HG03571 (cell line): ENCODE data around the gene CCDC196.

Experiments used
- ATAC-seq: cut with Tn5 transposase; IDR thresholded peaks from one replicate; pipeline ENCODE4 v1.9.1; 2021; ENCODE audit not compliant: unreplicated experiment

Gene CCDC196

GRCh38 chr14:66485910-66486421 is at the start of gene CCDC196:
Gene CCDC196 (plus strand): TSS chr14:66486371. CDS start chr14:66486503, 132 bp downstream.
- no peak for ATAC-seq

- ATAC-seq = no peak
Observed at GRCh38 chr14:66440801-66441200, 45.4 kb upstream of the CCDC196 start.

- ATAC-seq = no peak
Observed at GRCh38 chr14:66442953-66443571, 43.1 kb upstream of the CCDC196 start.

- no peak for ATAC-seq
Observed at GRCh38 chr14:66443785-66444184, 42.4 kb upstream of the CCDC196 start.

- ATAC-seq = no peak
Observed at GRCh38 chr14:66444271-66444927, 41.8 kb upstream of the CCDC196 start.

- no peak for ATAC-seq
Observed at GRCh38 chr14:66445936-66446335, 40.2 kb upstream of the CCDC196 start.

- no peak for ATAC-seq
Observed at GRCh38 chr14:66453469-66453868, 32.7 kb upstream of the CCDC196 start.

- ATAC-seq = no peak
Observed at GRCh38 chr14:66459603-66460002, 26.6 kb upstream of the CCDC196 start.

GRCh38 chr14:66464261-66464660 is 21.9 kb upstream of the CCDC196 start:
- no peak for ATAC-seq

GRCh38 chr14:66468778-66469367 is 17.3 kb upstream of the CCDC196 start:
- no peak for ATAC-seq

- no peak for ATAC-seq
Observed at GRCh38 chr14:66471584-66471983, 14.6 kb upstream of the CCDC196 start.

GRCh38 chr14:66472251-66472650 is 13.9 kb upstream of the CCDC196 start:
- no peak for ATAC-seq

- ATAC-seq = no peak
Observed at GRCh38 chr14:66473223-66473622, 12.9 kb upstream of the CCDC196 start.

GRCh38 chr14:66476964-66477363 is 9.2 kb upstream of the CCDC196 start:
- ATAC-seq = no peak

- ATAC-seq = no peak
Observed at GRCh38 chr14:66477567-66477966, 8.6 kb upstream of the CCDC196 start.

- ATAC-seq = no peak
Observed at GRCh38 chr14:66482873-66483272, 3.3 kb upstream of the CCDC196 start.

- ATAC-seq = no peak
Observed at GRCh38 chr14:66483322-66483721, 2.8 kb upstream of the CCDC196 start.

GRCh38 chr14:66485029-66485428 is 1.1 kb upstream of the CCDC196 start:
- no peak for ATAC-seq

GRCh38 chr14:66487164-66487563 is 993 bp downstream of the CCDC196 start:
- no peak for ATAC-seq

GRCh38 chr14:66490143-66491111 is 4.3 kb downstream of the CCDC196 start:
- no peak for ATAC-seq

GRCh38 chr14:66493750-66494149 is 7.6 kb downstream of the CCDC196 start:
- no peak for ATAC-seq
